K562 (cell line): ENCODE data around the gene PRDX2. TPM values are rescaled to one million over a fixed set of nuclear protein-coding genes. Genes with fewer than 3 reads are reported as not detected.

ENCODE experiments used
- ATAC-seq: fragments of 200-7000 bp; cut with Tn5 transposase; 3 replicates; pipeline ENCODE4 v1.9.1; 2020; ENCODE audit warnings: moderate library complexity
- BruUV-seq: library from RNA; stranded (reverse); fragments of 400-500 nt; replicated peaks from 2 replicates; lab custom pipeline; 2021; lab: Mats Ljungman, UMichigan
- CTCF ChIA-PET: fragments of 300-600 bp; formaldehyde crosslinking; extraction: SDS; loops from one replicate; lab custom pipeline; 2021; ENCODE audit warnings: low intra/inter-chr PET ratio; lab: Yijun Ruan, JAX
- POLR2A ChIA-PET: fragments of 300-600, 350-650 bp; sonication (Branson Sonifier 250); formaldehyde crosslinking; extraction: SDS; loops from one replicate; lab custom pipeline; 2021; ENCODE audit warnings: antibody characterized with exemption, inconsistent platforms; lab: Yijun Ruan, JAX
- DNase-seq, 4 experiments: peaks; one replicate each; pipeline versions ENCODE4 v3.0.0 to v3.0.0-alpha.2; 2011 to 2018; ENCODE audit warnings: low spot score in 3 of 4, mixed read lengths in 3 of 4; ENCODE audit errors: extremely low read depth in 1 of 4
- FAIRE-seq: peaks from 2 replicates; lab custom pipeline; 2011; peaks lifted over from hg19 to GRCh38; lab: Jason Lieb, UNC
- H2AFZ ChIP-seq: 2 replicates; pipeline ENCODE4 v1.6.0; 2011; ENCODE audit warnings: low read depth, low read length, control low read depth, inconsistent platforms
- H3K27ac ChIP-seq: fragments of 200-600 bp; 3 replicates; pipeline ENCODE4 v1.8.0; 2011; ENCODE audit warnings: low read depth, mild to moderate bottlenecking, control low read depth, inconsistent platforms, low read length, moderate library complexity, mixed read lengths; ENCODE audit errors: extremely low read depth
- H3K27me3 ChIP-seq, 2 experiments: fragments of 300-600 bp in 1 of 2; 2 replicates in 1 of 2; 3 replicates in 1 of 2; pipeline versions ENCODE4 v1.6.0 to v1.8.0; 2011; ENCODE audit warnings: inconsistent platforms in 2 of 2, low read length in 2 of 2, mild to moderate bottlenecking in 1 of 2, mixed read lengths in 1 of 2, moderate library complexity in 1 of 2; ENCODE audit not compliant: control insufficient read depth in 2 of 2, insufficient read depth in 2 of 2
- H3K36me3 ChIP-seq: fragments of 300-600 bp; 3 replicates; pipeline ENCODE4 v1.8.0; 2011; ENCODE audit warnings: mild to moderate bottlenecking, low read length, inconsistent platforms; ENCODE audit not compliant: control insufficient read depth, insufficient read depth
- H3K4me1 ChIP-seq, 2 experiments: fragments of 200-600 bp in 1 of 2; replicated peaks in 1 of 2; 2 replicates in 1 of 2; 3 replicates in 1 of 2; pipeline versions ENCODE4 v1.5.1 to v1.8.0; 2011; ENCODE audit warnings: inconsistent platforms in 2 of 2, low read length in 2 of 2, mild to moderate bottlenecking in 1 of 2, mixed read lengths in 1 of 2, moderate library complexity in 1 of 2; ENCODE audit not compliant: control insufficient read depth in 2 of 2, insufficient read depth in 2 of 2
- H3K4me2 ChIP-seq: 2 replicates; pipeline ENCODE4 v1.6.1; 2011; ENCODE audit warnings: low read length, control low read depth, inconsistent platforms, mixed read lengths; ENCODE audit not compliant: insufficient read depth
- H3K4me3 ChIP-seq: fragments of 200-600 bp; sonication (generic), shearing (Covaris generic); 2 replicates; pipeline ENCODE4 v1.5.1; 2016; ENCODE audit warnings: control low read depth, inconsistent platforms
- H3K79me2 ChIP-seq: fragments of 200-600 bp; 3 replicates; pipeline ENCODE4 v1.8.0; 2011; ENCODE audit warnings: low read length, inconsistent platforms; ENCODE audit not compliant: control insufficient read depth, insufficient read depth
- H3K9ac ChIP-seq, 2 experiments: 2 replicates each; pipeline versions ENCODE4 v1.6.0 to v1.6.1; 2011; ENCODE audit warnings: low read depth in 2 of 2, low read length in 2 of 2, control low read depth in 1 of 2, inconsistent platforms in 1 of 2, mild to moderate bottlenecking in 1 of 2, mixed read lengths in 1 of 2; ENCODE audit not compliant: insufficient read depth in 1 of 2
- H3K9me1 ChIP-seq: one replicate; pipeline ENCODE4 v1.6.0; 2011; ENCODE audit warnings: inconsistent platforms, mild to moderate bottlenecking, low read length, moderate library complexity; ENCODE audit not compliant: control insufficient read depth, insufficient read depth
- H3K9me3 ChIP-seq: replicated peaks from 2 replicates; pipeline ENCODE4 v1.5.1; 2011; ENCODE audit warnings: low read depth, low read length, inconsistent platforms; ENCODE audit not compliant: control insufficient read depth, insufficient read depth
- H4K20me1 ChIP-seq: replicated peaks from 2 replicates; pipeline ENCODE4 v1.6.1; 2011; ENCODE audit warnings: low read length, inconsistent platforms, mixed read lengths; ENCODE audit not compliant: control insufficient read depth, insufficient read depth
- CBX1 ChIP-seq: sonication (generic); IDR thresholded peaks from 2 replicates; pipeline ENCODE4 v1.6.1; 2016; ENCODE audit warnings: antibody characterized with exemption, low read depth, mild to moderate bottlenecking
- CTBP1 ChIP-seq: fragments of 450-650 bp; IDR thresholded peaks from 2 replicates; pipeline ENCODE4 v1.6.1; 2016; ENCODE audit warnings: borderline replicate concordance
- GABPB1 ChIP-seq: sonication (generic); formaldehyde crosslinking; IDR thresholded peaks from 2 replicates; pipeline ENCODE4 v1.8.0; 2022; ENCODE audit warnings: mild to moderate bottlenecking, missing genetic modification reagents
- HDGF ChIP-seq: fragments of 450-650 bp; IDR thresholded peaks from 2 replicates; pipeline ENCODE4 v1.6.1; 2016
- HMGN3 ChIP-seq: IDR thresholded peaks from 2 replicates; pipeline ENCODE4 v1.6.1; 2011; ENCODE audit warnings: borderline replicate concordance, low read depth, mild to moderate bottlenecking, mixed read lengths, low read length; ENCODE audit not compliant: insufficient read length; ENCODE audit errors: extremely low read depth
- IFI16 ChIP-seq: fragments of 250-450 bp; sonication (Bioruptor Pico); IDR thresholded peaks from 2 replicates; pipeline ENCODE4 v2.1.2; 2022; ENCODE audit warnings: mild to moderate bottlenecking, inconsistent platforms
- NCOA6 ChIP-seq: fragments of 450-650 bp; IDR thresholded peaks from 2 replicates; pipeline ENCODE4 v1.6.1; 2017; ENCODE audit warnings: mild to moderate bottlenecking
- NFIC ChIP-seq: fragments of 450-650 bp; IDR thresholded peaks from 2 replicates; pipeline ENCODE4 v1.6.1; 2017; ENCODE audit warnings: mild to moderate bottlenecking, inconsistent platforms
- PCBP1 ChIP-seq: fragments of 200-400 bp; formaldehyde crosslinking; IDR thresholded peaks from 2 replicates; pipeline ENCODE4 v1.6.1; 2018; ENCODE audit warnings: mild to moderate bottlenecking, low read depth, low read length; ENCODE audit not compliant: poor library complexity, severe bottlenecking
- RBBP5 ChIP-seq: fragments of 200-600 bp; sonication (generic); IDR thresholded peaks from 2 replicates; pipeline ENCODE4 v1.6.1; 2012; ENCODE audit warnings: borderline replicate concordance, mild to moderate bottlenecking, low read length, control low read depth, inconsistent platforms; ENCODE audit not compliant: insufficient read depth, poor library complexity, severe bottlenecking
- TARDBP ChIP-seq: fragments of 450-650 bp; IDR thresholded peaks from 2 replicates; pipeline ENCODE4 v1.6.1; 2016
- YY1 ChIP-seq, 3 experiments: IDR thresholded peaks; 2 replicates each; pipeline ENCODE4 v1.6.1; 2011; ENCODE audit warnings: low read length in 2 of 3, mild to moderate bottlenecking in 2 of 3, moderate library complexity in 2 of 3, borderline replicate concordance in 1 of 3, control low read depth in 1 of 3, low read depth in 1 of 3; ENCODE audit not compliant: insufficient read depth in 3 of 3, insufficient replicate concordance in 2 of 3, control insufficient read depth in 1 of 3, insufficient read length in 1 of 3; ENCODE audit errors: extremely low read depth in 1 of 3
- ZBTB7A ChIP-seq: IDR thresholded peaks from 2 replicates; pipeline ENCODE4 v1.6.1; 2011; ENCODE audit warnings: low read depth, mild to moderate bottlenecking, low read length, moderate library complexity, borderline replicate concordance; ENCODE audit not compliant: control insufficient read depth
- ZFP91 ChIP-seq: sonication (generic); formaldehyde crosslinking; IDR thresholded peaks from 2 replicates; pipeline ENCODE4 v1.8.0; 2022; ENCODE audit warnings: mild to moderate bottlenecking, missing genetic modification reagents
- ZNF263 ChIP-seq: sonication (generic); formaldehyde crosslinking; IDR thresholded peaks from 2 replicates; pipeline ENCODE4 v1.8.0; 2022; ENCODE audit warnings: mild to moderate bottlenecking, missing genetic modification reagents, borderline replicate concordance
- ZNF282 ChIP-seq: sonication (generic); formaldehyde crosslinking; IDR thresholded peaks from 2 replicates; pipeline ENCODE4 v1.8.1; 2023; ENCODE audit warnings: missing genetic modification reagents
- ZNF444 ChIP-seq: fragments of 250-450 bp; sonication (Bioruptor Pico); IDR thresholded peaks from 2 replicates; pipeline ENCODE4 v1.4.0; 2020; ENCODE audit warnings: mild to moderate bottlenecking, moderate library complexity
- WGBS: fragments of 100-300 bp; shearing (Covaris generic); methylation state at CpG from one replicate; pipeline ENCODE4 v1.1.6; 2016; ENCODE audit warnings: low coverage, mixed read lengths; ENCODE audit not compliant: insufficient coverage; ENCODE audit errors: missing lambda C conversion rate; 5-methylcytosine and 5-hydroxymethylcytosine counted together
- in situ Hi-C: fragments of 300-500 bp; cut with MboI; formaldehyde crosslinking; loops from 4 replicates; pipeline ENCODE4 v1.15.0; 2018; ENCODE audit warnings: inconsistent platforms, mixed read lengths
- intact Hi-C: fragments of 100-400 bp; cut with micrococcal nuclease; formaldehyde crosslinking; loops from 2 replicates; pipeline ENCODE4 v1.14.2; 2022
- polyA plus RNA-seq, 8 experiments: library from polyadenylated mRNA; depleted of rRNA in 4 of 8; stranded (reverse) in 5 of 8; unstranded in 3 of 8; fragments of >200 nt; fragmentation: Nextera tagmentation in 2 of 8; fragmentation: Illumina TruSeq in 1 of 8; extraction: Ambion mirVana in 2 of 8; extraction: Trizol in 1 of 8; gene quantifications; 2 replicates each; pipeline versions ENCODE4 v1.2.1 to v1.2.3, GENCODE V29; 2011 to 2014; ENCODE audit warnings: inconsistent platforms in 1 of 8, missing spikeins in 1 of 8
- total RNA-seq, 7 experiments: library from RNA; depleted of rRNA in 6 of 7; stranded (reverse); fragments of >200 nt in 6 of 7; fragmentation: Illumina TruSeq in 2 of 7; extraction: Trizol in 2 of 7; gene quantifications; 2 replicates each; pipeline versions ENCODE4 v1.2.1 to v1.2.3, GENCODE V29; 2011 to 2021; ENCODE audit warnings: low replicate concordance in 1 of 7
- TF ChIP-seq, protein P1 (sequence below): sonication (generic); formaldehyde crosslinking; IDR thresholded peaks from 2 replicates; pipeline ENCODE4 v1.8.1; 2023; ENCODE audit warnings: mild to moderate bottlenecking, missing genetic modification reagents

Gene PRDX2
- total and polyA plus RNA-seq, 9 of the 15 experiments (the other 6 are each of a cell fraction or from before 2014, with no cell fraction given) = 206 to 1,183 (median 415) TPM

- DNase-seq (peak; percentile 78 to 82 (median 80)), ATAC-seq (peak; percentile 30), FAIRE-seq (no peak)
- BruUV-seq = no TSS peak
- POLR2A ChIA-PET = no interaction called here
- intact Hi-C loops (no loop called here), in situ Hi-C loops (no loop called here)
- Histone ChIP-seq H2AFZ (peak overlapping the region; percentile 93), H3K4me2 (peak overlapping the region; percentile 75), H3K4me1 (peaks cover 30 to 59% of the 10 kb centered on the region in 2 experiments), H4K20me1 (peaks cover 14% of the 10 kb centered on the region), H3K36me3 (no peaks in the 10 kb centered on the region), H3K27ac (no peak overlapping the region), H3K27me3 (no peaks in the 10 kb centered on the region), H3K9me1 (no peaks in the 10 kb centered on the region), H3K9me3 (no peaks in the 10 kb centered on the region), H3K79me2 (peaks cover 3% of the 10 kb centered on the region; the same call in 1 of the 3 replicates), H3K4me3 (peak overlapping the region; percentile 58), H3K9ac (peak overlapping the region; percentile 36 to 90; a peak in 3 of 4 replicates)
- 2% methylated on average over 40 of the region's 87 CpGs for WGBS
- CTCF ChIA-PET = no interaction called here
- TF ChIP-seq CTBP1 (peak; percentile 59; the same call in 1 of the 2 replicates), HDGF (no peak), IFI16 (no peak), ZFP91 (CRISPR knock-in tag) (no peak), ZNF263 (CRISPR knock-in tag) (peak; percentile 98), TARDBP (no peak), ZBTB7A (peak; percentile 71), NFIC (peak; percentile 85), RBBP5 (peak; percentile 56), NCOA6 (peak; percentile 71; the same call in 1 of the 2 replicates), GABPB1 (CRISPR knock-in tag) (0 out of 2 replicates have a peak, but pooled peaks have one; percentile 39), YY1 (IDR thresholded peaks at IDR 0.05; ENCODE audit: borderline replicate concordance in 1 of 3, control insufficient read depth in 1 of 3, extremely low read depth in 1 of 3, insufficient read depth in 3 of 3, insufficient read length in 1 of 3, insufficient replicate concordance in 2 of 3, low read depth in 1 of 3, low read length in 2 of 3) (peak in 2 of 3 experiments; percentile 48 to 63), ZNF444 (CRISPR knock-in tag) (no peak), ZNF282 (CRISPR knock-in tag) (peak; percentile 51; the same call in 1 of the 2 replicates), HMGN3 (peak; percentile 6), CBX1 (no peak), PCBP1 (peak; percentile 76)
- TF ChIP-seq, protein P1, sequence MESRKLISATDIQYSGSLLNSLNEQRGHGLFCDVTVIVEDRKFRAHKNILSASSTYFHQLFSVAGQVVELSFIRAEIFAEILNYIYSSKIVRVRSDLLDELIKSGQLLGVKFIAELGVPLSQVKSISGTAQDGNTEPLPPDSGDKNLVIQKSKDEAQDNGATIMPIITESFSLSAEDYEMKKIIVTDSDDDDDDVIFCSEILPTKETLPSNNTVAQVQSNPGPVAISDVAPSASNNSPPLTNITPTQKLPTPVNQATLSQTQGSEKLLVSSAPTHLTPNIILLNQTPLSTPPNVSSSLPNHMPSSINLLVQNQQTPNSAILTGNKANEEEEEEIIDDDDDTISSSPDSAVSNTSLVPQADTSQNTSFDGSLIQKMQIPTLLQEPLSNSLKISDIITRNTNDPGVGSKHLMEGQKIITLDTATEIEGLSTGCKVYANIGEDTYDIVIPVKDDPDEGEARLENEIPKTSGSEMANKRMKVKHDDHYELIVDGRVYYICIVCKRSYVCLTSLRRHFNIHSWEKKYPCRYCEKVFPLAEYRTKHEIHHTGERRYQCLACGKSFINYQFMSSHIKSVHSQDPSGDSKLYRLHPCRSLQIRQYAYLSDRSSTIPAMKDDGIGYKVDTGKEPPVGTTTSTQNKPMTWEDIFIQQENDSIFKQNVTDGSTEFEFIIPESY (CRISPR knock-in tag) = no peak
Observed at GRCh38 chr19:12833738-12834565, 32.4 kb upstream of the PRDX2 start.
